NCI-H1048 (cell line): ENCODE measurements around the gene IKZF1.

ENCODE experiments used
- DNase-seq: peaks from one replicate; lab custom pipeline; 2025; lab: John Stamatoyannopoulos, UW

IKZF1 gene

DNA sequence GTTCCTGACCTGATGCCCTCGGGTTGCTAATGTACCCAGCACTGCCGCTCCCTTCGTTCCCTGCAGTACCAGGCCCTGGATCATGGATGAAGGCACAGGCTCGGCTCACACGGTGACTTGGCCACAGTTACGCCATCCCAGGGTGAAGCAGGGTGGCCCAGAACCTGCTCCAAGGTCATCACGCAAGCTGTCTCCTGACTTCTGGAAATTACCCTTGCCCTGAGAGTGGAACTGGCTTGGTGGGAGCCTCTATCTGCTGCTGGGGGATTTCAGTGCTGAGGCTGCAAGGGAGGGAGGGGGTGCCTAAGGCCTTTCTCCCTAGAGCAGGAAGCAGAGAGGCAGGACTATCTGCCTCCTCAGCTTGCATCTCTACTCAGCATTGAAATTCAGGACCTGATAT, 109.0 kb downstream of the IKZF1 start:
- DNase-seq = no peak

GRCh38 chr7:50415844-50416364, 111.4 kb downstream of the IKZF1 start:
- no peak for DNase-seq

DNA sequence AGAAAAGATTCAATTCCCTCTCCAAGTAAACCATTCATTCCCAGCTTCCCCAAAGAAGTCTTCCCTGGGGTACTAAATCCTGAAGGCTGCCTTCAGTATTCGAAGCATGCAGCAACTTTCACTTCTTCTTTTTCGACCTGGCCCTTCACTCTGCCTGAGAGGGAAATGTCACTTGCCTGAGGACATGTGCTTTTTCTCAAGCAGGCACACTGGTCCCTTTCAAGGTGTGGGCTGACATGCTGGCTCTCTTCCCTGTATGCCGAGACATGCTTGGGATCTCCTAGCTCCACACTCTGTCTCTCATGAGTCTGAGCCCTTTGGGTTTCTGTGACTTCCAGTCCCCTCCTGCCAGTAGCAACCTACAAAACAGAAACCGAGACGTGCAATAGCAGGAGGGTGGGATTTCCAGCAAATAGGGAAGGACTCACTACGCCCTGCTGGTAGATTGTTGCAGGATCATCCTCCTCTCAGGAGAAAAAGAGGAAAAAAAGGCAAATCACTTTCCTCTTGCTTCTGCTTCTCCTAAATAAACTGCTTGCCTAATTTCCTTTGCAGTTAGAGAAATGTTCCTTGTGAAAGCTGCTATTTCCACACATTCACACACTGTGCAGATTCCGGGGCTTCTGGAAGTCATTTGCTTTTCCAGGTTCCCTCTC, 112.1 kb downstream of the IKZF1 start:
- no peak for DNase-seq

- no peak for DNase-seq
Measured at GRCh38 chr7:50418086-50418515, 113.6 kb downstream of the IKZF1 start.

DNA sequence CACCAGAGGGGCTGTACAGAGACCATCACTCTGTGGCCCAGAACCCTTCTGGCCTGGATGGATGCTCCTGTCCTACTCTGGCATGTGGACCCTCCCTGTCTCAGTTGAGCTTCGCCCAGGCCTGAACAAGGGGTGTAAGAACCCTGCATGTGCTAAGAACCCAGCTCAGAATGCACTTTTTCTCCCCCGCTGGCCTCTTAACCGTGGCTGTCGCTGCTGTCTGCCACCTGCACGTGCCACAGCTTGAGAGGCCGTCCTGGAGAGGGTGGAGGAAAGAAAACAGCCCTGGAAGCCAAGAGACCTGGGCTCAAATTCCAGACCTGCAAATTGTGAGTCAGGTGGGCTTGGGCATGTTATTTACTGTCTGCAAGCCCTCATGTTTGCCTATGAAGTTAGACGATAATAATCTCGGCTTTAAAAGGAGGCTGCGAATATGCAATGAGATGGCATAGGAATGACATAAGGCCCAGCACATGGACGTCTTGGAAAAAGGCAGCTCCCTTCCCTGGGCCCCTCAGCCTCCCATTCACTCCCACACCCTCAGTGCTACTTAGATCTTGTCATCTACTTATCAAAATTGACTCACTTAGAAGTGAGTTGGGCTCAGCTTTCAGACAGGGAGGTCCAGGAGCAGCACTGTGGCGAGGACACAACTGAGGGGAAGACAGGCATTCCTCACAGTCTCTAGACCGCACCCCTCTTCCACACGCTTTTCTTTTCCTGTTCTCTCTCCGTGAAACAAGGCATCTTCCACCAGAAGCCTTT, 114.2 kb downstream of the IKZF1 start:
- DNase-seq = no peak

DNA sequence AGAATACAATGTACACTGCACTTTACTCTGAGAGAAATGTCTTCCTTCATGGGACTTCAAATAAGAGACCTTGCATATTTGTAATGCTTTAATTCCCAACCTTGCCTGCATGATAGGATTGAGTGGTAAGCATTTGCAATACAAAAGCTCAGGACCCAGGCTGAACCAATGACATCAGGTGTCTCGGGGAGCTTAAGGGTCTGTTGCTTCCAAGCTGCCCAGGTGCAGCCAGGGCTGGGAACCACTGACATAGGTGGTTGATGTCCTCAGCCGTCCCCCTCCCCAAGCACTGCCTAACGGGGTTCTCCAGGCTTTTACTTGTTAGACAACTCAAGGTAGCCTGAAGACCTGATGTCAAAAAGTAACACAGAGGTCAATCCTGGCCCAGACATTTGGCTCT, 116.5 kb downstream of the IKZF1 start:
- DNase-seq = no peak

- no peak for DNase-seq
Measured at GRCh38 chr7:50422858-50423257, 118.3 kb downstream of the IKZF1 start.

DNA sequence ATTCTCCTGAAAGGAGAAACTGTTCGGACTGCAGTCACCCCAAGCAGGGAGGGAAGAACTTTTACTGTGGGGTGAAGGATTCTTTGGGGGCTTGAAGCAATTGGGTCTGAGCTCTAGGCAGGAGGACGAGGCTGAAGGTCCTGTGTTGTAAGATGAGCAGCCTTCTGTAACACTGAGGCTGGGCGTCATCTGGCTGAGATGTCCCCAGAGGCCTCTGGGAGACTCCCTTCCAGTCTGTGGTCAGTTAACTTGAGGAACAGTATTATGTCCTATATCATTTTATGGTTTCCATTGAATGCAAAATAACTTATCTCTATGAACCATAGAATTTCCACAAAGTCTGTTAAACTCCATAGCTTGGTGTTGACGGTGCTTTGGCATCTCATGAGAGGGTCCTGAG, 119.3 kb downstream of the IKZF1 start:
- no peak for DNase-seq

DNA sequence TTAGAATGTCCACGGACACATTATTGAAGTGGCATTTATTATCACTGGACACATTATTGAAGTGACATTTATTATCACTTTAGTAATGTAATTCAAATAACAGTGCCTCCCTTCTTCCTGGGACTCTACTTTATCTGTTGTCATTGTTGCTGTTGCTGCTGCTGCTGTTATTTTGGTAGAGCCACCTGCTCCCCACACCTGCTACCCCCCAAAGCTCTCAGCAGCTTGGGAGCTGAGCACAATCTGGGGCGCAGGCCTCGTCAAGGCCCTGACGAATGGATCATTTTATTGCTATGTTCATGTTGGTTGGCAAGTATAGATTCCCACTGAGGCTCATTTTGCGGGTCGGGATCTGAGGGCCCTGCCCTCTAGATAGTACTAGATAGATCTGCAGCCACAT, 120.8 kb downstream of the IKZF1 start:
- DNase-seq = no peak

GRCh38 chr7:50426280-50427045, 121.9 kb downstream of the IKZF1 start:
- DNase-seq = no peak

- DNase-seq = no peak
Measured at GRCh38 chr7:50427518-50427917, 123.0 kb downstream of the IKZF1 start.

DNA sequence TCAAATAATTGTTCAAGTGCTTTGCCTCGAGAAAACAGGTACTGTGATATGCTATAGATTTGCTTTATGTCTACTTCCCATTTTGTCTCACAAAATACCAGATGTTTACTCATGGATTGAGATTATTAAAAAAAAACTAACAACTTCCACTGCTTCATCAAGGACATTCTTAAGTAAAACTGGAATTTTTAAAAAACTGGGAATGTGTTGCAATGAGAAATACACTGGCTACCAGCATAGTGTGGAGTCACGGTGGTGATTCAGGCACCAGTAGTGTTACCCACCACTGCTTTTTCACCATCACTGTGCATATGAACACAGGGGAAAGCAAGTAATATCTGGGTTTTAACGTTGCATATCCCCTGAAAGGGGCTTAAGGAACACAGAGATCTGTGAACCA, 124.4 kb downstream of the IKZF1 start:
- DNase-seq = no peak

- DNase-seq = no peak
Measured at GRCh38 chr7:50431316-50431715, 126.8 kb downstream of the IKZF1 start.

DNA sequence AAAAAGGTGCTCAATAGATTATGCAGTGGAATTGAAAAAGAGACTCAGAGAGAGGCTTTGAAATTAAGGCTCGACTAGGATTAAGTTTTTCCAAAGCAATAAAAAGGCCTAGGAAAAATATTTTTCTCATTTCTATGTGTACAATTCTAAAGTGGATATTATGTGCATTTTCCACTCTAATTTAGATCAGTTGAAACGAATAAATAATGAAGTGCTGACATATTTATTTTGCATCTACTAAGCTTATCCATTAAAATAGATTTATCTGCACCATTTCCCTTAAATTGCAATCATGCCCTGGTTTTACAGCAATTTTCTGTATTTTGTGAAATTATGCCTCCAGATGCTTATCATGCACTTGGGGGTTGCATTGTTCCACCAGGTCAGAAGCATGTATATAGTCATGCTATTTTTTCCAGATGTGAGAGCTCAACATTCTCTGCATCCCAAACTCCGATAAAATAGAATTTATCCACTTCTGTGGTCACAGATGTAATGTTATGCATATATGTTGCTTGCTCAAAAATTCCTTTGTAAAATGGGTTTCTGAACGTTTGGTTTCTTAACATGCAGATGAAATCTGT, 127.3 kb downstream of the IKZF1 start:
- DNase-seq = no peak

- no peak for DNase-seq
Measured at GRCh38 chr7:50436133-50436806, 131.8 kb downstream of the IKZF1 start.

DNA sequence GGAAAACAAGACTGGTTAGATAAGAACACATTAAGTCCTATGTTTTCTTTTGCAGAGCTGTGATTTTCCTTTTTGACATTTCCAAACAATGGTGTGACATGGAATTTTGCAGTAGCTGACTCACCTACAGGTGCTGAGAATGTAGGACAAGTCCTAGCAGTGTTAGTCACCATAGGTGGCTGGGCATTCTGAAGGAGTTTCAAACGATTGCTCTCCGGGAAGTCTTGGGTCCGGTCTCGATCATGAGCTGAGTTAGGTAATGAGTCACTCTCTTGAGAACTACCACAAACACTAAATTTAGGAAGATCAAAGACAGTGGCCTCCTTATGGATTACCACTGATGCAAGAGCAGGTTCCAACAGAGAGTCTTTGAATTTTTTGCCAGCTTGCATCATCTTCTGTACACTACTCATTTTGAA, 142.0 kb downstream of the IKZF1 start:
- no peak for DNase-seq

DNA sequence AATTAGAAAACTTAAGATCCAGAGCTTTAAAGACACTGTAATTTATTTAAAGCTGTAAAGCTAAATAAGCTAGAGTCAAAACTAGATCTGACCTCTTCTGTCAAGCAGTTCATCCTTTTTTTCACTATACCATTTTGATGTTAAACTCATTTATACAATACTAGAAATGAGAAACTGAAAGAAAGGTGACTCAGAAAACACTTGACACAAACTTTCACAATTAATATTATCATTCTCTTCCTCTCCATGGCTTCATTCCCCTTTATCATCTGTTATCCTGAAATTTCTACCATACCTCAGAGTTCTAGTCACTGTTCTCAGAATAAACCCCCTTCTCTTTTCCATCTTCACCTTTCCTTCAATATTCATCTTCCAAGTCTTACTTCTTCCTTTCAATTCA, 144.3 kb downstream of the IKZF1 start:
- no peak for DNase-seq

- DNase-seq = no peak
Measured at GRCh38 chr7:50449501-50449880, 145.0 kb downstream of the IKZF1 start.

DNA sequence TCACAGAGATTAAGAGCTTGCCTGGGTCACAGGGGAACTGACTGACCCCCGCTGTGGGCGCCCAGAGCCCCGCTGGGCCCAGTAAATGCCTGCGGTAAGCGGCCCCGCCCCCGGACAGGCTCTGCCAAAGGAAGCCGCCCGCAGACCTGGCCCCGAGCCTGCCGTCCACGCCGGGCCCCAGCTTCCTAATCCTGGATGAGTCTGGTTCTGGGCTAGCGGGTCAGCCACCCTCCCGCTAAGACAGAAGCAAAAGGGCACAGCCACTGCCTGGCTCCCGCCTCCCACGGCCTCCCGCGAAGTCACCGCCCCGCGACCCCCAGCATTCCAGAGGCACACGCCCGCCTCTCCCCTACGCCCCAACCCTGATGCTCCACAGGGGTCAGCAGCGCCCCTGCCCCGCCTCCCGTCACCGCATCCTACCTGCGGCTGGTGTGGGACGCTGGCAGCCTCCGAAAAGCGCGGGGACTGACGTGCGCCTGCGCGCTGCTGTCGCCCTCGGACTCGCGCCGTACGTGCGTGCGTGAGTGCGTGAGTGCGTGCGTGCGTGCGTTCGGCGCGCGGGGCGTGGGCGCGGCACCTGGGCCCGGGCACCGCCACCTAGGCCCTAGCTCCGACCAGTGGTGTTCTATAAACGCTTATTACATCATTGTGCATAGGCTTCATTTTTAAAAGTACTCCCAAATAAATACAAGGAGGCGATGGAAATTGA, 145.5 kb downstream of the IKZF1 start, which contains the start of gene FIGNL1:
TSS of gene FIGNL1 (minus strand) at position 470 of the 709 bp plus-strand sequence. CDS start 3,063 bp downstream, outside the sequence.
- peak; percentile 75 for DNase-seq

GRCh38 chr7:50450590-50451032, 146.1 kb downstream of the IKZF1 start:
- no peak for DNase-seq
